Tibial artery (tissue), 4 donors: Measurements from ENCODE around the gene SCARF2.

Source experiments
- DNase-seq, 2 donors: peaks; one replicate each; pipeline ENCODE4 v3.0.0-alpha.2; 2019
- H3K27ac ChIP-seq, 2 donors: fragments of 200-600 bp; sonication (generic) in 1 of 2; 1 replicate in 1 of 2; 2 replicates in 1 of 2; pipeline ENCODE4 v1.5.1; 2018 to 2019; ENCODE audit warnings: mild to moderate bottlenecking in 1 of 2
- H3K27me3 ChIP-seq, 2 donors: fragments of 200-600 bp; sonication (generic) in 1 of 2; one replicate each; pipeline versions ENCODE4 v1.5.1 to v1.6.0; 2016 to 2019
- H3K36me3 ChIP-seq, 3 donors: fragments of 200-600 bp; sonication (generic) in 2 of 3; one replicate each; pipeline ENCODE4 v1.5.1; 2016 to 2019; ENCODE audit warnings: mild to moderate bottlenecking in 2 of 3
- H3K4me1 ChIP-seq, 4 donors: fragments of 200-600 bp; sonication (generic) in 2 of 4; 1 replicate in 3 of 4; 2 replicates in 1 of 4; pipeline ENCODE4 v1.5.1; 2016 to 2019
- H3K4me3 ChIP-seq, 2 donors: fragments of 200-600 bp; sonication (generic) in 1 of 2; 1 replicate in 1 of 2; 2 replicates in 1 of 2; pipeline ENCODE4 v1.5.1; 2018 to 2019; ENCODE audit warnings: mild to moderate bottlenecking in 2 of 2
- H3K9me3 ChIP-seq, 3 donors: fragments of 200-600 bp; sonication (generic) in 1 of 3; one replicate each; pipeline ENCODE4 v1.5.1; 2016 to 2019
- intact Hi-C: fragments of 100-400 bp; cut with DNase I; formaldehyde crosslinking; loops from one replicate; pipeline ENCODE4 v1.15.0; 2023; ENCODE audit warnings: low total_unique reads
- TF ChIP-seq, protein P1 (sequence below), 2 experiments: fragments of 200-600 bp in 1 of 2; fragments of 450-650 bp in 1 of 2; IDR thresholded peaks; one replicate each; pipeline ENCODE4 v1.5.1; 2017 to 2019; ENCODE audit warnings: antibody characterized with exemption in 2 of 2, mild to moderate bottlenecking in 1 of 2, moderate library complexity in 1 of 2

The SCARF2 gene

DNA sequence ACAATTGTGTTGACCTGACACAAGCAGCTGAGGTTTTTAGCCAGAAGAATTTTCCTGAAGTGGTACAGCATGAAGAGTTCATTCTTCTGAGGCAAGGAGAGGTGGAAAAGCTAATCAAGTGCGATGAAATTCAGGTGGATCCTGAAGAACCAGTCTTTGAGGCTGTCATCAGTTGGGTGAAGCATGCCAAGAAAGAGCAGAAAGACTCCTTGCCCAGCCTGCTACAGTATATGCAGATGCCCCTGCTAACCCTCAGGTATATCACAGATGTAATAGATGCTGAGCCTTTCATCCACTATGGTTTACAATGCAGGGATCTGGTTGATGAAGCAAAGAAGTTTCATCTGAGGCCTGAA lies 12.9 kb upstream of the SCARF2 start:
- H3K9me3 ChIP-seq = no peaks in the 10 kb centered on the region
- no peaks in the 10 kb centered on the region for H3K4me1 ChIP-seq
- DNase-seq = no peak
- no peaks in the 10 kb centered on the region for H3K27me3 ChIP-seq
- no peak overlapping the region for H3K27ac ChIP-seq
- intact Hi-C loops = no loop called here
- H3K4me3 ChIP-seq = no peak overlapping the region
- TF ChIP-seq, protein P1, sequence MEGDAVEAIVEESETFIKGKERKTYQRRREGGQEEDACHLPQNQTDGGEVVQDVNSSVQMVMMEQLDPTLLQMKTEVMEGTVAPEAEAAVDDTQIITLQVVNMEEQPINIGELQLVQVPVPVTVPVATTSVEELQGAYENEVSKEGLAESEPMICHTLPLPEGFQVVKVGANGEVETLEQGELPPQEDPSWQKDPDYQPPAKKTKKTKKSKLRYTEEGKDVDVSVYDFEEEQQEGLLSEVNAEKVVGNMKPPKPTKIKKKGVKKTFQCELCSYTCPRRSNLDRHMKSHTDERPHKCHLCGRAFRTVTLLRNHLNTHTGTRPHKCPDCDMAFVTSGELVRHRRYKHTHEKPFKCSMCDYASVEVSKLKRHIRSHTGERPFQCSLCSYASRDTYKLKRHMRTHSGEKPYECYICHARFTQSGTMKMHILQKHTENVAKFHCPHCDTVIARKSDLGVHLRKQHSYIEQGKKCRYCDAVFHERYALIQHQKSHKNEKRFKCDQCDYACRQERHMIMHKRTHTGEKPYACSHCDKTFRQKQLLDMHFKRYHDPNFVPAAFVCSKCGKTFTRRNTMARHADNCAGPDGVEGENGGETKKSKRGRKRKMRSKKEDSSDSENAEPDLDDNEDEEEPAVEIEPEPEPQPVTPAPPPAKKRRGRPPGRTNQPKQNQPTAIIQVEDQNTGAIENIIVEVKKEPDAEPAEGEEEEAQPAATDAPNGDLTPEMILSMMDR (IDR thresholded peaks at IDR 0.05) = no peak
- peaks cover 10 to 31% (median 15%) of the 10 kb centered on the region in 3 donors for H3K36me3 ChIP-seq

DNA sequence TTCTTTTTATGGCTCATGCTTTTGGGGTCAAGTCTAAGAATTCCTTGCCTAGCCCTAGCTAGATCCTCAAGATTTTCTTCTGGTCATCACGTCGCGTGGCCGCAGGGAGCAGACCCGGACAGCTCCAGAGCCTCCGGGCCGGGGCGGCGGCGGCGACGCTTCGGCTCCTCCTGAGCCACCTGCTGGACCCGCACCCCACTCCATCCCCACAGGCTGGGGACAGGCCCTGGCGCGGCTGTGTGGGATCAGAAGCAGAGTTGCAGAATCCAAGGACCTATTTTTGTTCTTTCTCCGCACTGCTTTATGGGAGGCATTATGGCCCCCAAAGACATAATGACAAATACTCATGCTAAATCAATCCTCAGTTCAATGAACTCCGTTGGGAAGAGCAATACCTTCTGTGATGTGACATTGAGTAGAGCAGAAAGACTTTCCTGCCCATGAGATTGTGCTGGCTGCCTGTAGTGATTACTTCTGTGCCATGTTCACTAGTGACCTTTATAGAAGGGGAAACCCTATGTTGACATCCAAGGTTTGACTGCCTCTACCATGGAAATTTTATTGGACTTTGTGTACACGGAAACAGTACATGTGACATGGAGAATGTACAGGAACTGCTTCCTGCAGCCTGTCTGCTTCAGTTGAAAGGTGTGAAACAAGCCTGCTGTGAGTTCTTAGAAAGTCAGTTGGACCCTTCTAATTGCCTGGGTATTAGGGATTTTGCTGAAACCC lies 12.4 kb upstream of the SCARF2 start:
- Histone ChIP-seq H3K9me3 (no peaks in the 10 kb centered on the region), H3K27me3 (no peaks in the 10 kb centered on the region), H3K27ac (no peak overlapping the region), H3K36me3 (peaks cover 12 to 36% (median 19%) of the 10 kb centered on the region in 3 donors), H3K4me3 (no peak overlapping the region), H3K4me1 (no peaks in the 10 kb centered on the region)
- intact Hi-C loops = no loop called here
- DNase-seq = no peak
- TF ChIP-seq, protein P1 (IDR thresholded peaks at IDR 0.05) = no peak

DNA sequence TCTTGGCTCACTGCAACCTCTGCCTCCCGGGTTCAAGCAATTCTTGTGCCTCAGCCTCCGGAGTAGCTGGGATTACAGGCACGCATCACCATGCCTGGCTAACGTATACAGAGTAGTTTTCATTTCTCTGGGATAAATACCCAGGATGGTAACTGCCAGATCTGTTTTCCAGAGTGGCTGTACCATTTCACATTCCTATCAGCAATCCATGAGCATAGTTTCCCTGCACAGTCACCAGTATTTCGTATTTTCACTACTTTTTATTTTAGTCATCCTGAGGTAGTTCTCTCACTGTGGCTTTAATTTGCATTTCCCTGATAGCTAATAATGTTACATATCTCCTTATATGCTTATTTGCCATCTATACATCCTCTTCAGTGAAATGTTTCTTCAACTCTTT lies 11.0 kb upstream of the SCARF2 start:
- DNase-seq = no peak
- H3K27me3 ChIP-seq = no peaks in the 10 kb centered on the region
- intact Hi-C loops = no loop called here
- no peak overlapping the region for H3K27ac ChIP-seq
- H3K4me1 ChIP-seq = no peaks in the 10 kb centered on the region
- no peaks in the 10 kb centered on the region for H3K9me3 ChIP-seq
- H3K4me3 ChIP-seq = no peak overlapping the region
- H3K36me3 ChIP-seq = peaks cover 15 to 50% (median 25%) of the 10 kb centered on the region in 3 donors
- TF ChIP-seq, protein P1 (IDR thresholded peaks at IDR 0.05) = no peak

DNA sequence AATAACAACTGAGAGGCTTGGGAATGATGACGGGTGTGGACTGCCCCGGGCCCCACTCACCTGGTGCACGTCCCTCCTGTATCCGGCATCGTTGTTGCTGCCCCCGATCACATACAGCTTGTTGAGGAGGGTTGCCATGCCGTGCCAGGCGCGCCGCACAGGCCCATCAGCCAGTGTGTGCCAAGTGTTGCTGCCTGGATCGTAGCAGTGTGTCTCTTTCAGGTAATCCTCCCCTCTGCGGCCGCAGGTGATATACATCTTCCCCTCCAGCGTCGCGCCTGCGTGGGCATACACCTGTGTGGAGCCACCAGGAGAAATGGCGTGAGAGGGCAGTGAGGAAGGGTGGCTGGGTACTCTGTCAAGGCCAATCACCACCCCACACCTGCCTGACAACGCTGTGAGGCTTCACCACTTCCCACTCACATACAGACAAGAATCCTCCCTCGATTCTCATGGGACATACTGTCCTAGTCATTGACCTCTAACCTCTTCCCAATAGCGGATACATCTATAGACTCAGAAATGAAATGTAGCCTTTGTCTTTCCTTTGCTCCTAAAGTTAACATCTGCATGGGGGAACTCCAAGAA lies 8.9 kb upstream of the SCARF2 start:
- DNase-seq = no peak

DNA sequence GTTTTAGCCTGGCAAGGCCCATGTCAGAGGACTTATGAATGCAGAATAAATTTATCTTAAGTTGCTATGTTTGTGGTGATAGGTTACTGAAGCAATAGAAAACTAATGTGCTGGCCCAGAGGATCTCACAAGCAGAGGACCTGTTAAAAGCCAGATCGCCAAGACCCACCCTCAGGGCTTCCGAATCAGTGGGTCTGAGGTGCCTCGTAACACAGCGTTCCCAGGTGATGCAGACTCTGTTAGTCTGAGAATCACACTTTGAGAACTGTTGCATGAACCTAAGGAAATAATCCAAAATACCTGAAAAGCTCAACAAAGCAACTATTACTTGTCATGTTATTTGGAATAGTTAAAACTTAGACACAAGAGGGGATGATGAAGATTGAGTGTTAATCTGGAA lies 6.7 kb upstream of the SCARF2 start:
- TF ChIP-seq, protein P1 (IDR thresholded peaks at IDR 0.05) = no peak
- Histone ChIP-seq H3K4me1 (peaks cover 0 to 2% (median 0%) of the 10 kb centered on the region in 4 donors), H3K4me3 (no peak overlapping the region), H3K27me3 (no peaks in the 10 kb centered on the region), H3K9me3 (no peaks in the 10 kb centered on the region), H3K36me3 (peaks cover 15 to 54% (median 25%) of the 10 kb centered on the region in 3 donors), H3K27ac (no peak overlapping the region)
- intact Hi-C loops = no loop called here
- no peak for DNase-seq

More for the DNA sequence above, 8.9 kb upstream of the SCARF2 start:
- Histone ChIP-seq H3K9me3 (no peaks in the 10 kb centered on the region), H3K4me3 (no peak overlapping the region), H3K27ac (no peak overlapping the region), H3K27me3 (no peaks in the 10 kb centered on the region), H3K36me3 (peaks cover 15 to 68% (median 25%) of the 10 kb centered on the region in 3 donors), H3K4me1 (no peaks in the 10 kb centered on the region)
- TF ChIP-seq, protein P1 (IDR thresholded peaks at IDR 0.05) = no peak
- intact Hi-C loops = no loop called here
